GM12891 (cell line): Measurements from ENCODE around the gene FNDC11.
"Not testable (repeated sequence)": the region's sequence is repeated elsewhere in the genome, so short reads cannot be mapped to it uniquely, and the experiment has no call there.

Experiments
- DNase-seq: peaks from one replicate; pipeline ENCODE4 v3.0.0; 2011; ENCODE audit warnings: low spot score; ENCODE audit not compliant: insufficient read length
- FAIRE-seq: peaks from 2 replicates; lab custom pipeline; 2011; peaks lifted over from hg19 to GRCh38; lab: Jason Lieb, UNC
- PAX5 ChIP-seq: IDR thresholded peaks from 2 replicates; pipeline ENCODE4 v1.6.1; 2011; ENCODE audit warnings: low read length, moderate library complexity, mild to moderate bottlenecking; ENCODE audit not compliant: insufficient read depth, severe bottlenecking
- POLR2A ChIP-seq: IDR thresholded peaks from 2 replicates; pipeline ENCODE4 v1.6.1; 2011; ENCODE audit warnings: low read depth, low read length, control low read depth
- POLR2AphosphoS5 ChIP-seq: IDR thresholded peaks from 2 replicates; pipeline ENCODE4 v1.6.1; 2011; ENCODE audit warnings: low read depth, low read length, control low read depth
- POU2F2 ChIP-seq: IDR thresholded peaks from 2 replicates; pipeline ENCODE4 v1.6.1; 2011; ENCODE audit warnings: low read depth, mild to moderate bottlenecking, control low read depth, low read length, moderate library complexity
- SPI1 ChIP-seq: IDR thresholded peaks from 2 replicates; pipeline ENCODE4 v1.6.1; 2011; ENCODE audit warnings: low read depth, low read length, control low read depth
- TAF1 ChIP-seq: IDR thresholded peaks from 2 replicates; pipeline ENCODE4 v1.6.1; 2011; ENCODE audit warnings: low read depth, low read length, control low read depth

Gene FNDC11

DNA sequence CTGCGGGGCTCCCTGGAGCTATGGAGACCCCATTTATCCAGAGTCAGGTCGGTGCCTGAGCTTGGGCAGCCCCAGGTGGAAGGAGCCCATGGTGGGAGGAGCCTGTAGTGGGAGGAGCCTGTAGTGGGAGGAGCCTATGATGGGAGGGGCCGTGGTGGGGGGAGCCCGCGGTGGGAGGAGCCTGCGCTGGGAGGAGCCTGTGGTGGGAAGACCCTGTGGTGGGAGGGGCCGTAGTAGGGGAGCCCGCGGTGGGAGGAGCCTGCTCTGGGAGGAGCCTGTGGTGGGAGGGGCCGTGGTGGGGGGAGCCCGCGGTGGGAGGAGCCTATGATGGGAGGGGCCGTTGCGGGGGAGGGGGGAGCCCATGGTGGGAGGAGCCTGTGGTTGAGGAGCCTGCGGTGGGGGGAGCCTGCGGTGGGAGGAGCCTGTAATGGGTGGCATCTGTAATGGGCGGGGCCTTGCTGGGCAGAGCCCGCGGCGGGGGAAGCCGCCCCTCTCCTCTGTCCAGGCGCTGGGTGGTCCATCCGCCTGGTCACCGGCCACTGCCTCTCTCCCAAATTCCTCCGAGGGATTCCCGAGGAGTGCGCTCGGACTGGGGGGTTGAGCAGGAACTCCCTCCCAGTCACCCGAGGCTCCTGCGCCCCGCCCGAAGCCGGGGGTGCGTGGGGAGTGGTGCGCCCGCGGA lies 567 bp upstream of the FNDC11 start:
- FAIRE-seq = peak; percentile 97
- DNase-seq = peak; percentile 71
- TF ChIP-seq POLR2A (no peak), SPI1 (no peak), PAX5 (no peak), POLR2AphosphoS5 (no peak)

DNA sequence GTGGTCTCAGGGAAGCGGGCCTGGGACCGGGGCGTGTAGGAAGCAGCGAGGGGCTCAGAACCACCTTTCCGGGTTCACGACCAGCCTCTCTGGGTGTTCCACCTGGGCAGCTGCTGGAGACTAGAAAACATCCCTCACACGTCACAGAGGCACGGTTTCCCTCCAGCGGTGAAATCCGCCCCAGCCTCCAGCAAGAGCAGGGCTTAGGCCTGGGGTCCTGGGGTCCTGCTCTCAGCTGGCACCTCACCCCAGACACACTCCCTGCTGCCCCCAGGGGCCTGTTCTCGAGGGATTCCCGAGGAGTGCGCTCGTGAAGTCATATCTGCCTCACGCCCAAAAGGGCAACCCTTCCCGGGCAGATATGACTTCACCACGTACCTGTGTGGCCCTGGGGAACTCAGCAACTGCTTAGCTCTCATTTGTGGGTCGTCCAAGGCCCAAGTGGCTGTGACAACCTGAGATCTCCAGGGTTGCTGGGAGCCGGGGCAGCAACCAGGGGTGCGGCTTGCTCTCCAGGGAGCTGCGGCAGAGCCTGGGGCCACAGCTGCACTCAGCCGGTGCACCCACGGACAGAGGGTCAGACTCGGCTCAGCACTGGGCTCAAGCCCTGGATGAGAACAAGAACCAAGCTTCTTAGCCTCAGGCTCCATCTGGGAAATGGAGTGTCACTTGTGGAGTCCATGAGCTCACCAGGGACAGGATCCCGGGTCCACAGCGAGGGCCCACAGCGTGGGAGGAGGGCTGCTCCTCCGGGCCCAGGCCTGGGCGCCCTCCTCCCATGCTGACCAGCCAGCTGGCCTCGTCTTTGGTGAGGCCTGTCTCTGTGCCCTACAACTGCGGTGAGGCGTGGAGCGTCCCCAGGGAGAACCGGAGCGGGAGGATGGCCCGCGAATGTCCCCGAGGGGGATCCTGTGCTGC lies 661 bp downstream of the FNDC11 start:
- TF ChIP-seq POU2F2 = no peak
- no peak for TF ChIP-seq SPI1
- no peak for TF ChIP-seq POLR2A
- TF ChIP-seq PAX5 = no peak
- no peak for TF ChIP-seq POLR2AphosphoS5
- peak; percentile 92 for FAIRE-seq

DNA sequence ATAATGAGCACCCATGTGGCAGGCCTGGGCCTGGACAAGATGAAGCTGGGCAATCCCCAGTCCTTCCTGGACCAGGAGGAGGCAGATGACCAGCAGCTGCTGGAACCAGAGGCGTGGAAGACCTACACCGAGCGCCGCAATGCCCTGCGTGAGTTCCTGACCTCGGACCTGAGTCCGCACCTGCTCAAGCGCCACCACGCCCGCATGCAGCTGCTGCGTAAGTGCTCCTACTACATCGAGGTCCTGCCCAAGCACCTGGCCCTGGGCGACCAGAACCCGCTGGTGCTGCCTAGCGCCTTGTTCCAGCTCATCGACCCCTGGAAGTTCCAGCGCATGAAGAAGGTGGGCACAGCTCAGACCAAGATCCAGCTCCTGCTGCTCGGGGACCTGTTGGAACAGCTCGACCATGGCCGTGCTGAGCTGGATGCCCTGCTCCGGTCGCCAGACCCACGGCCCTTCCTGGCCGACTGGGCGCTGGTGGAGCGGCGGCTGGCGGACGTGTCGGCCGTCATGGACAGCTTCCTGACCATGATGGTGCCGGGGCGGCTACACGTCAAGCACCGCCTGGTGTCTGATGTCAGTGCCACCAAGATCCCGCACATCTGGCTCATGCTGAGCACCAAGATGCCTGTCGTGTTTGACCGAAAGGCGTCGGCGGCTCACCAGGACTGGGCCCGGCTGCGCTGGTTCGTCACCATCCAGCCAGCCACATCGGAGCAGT lies 1.9 kb downstream of the FNDC11 start:
- FAIRE-seq (no peak), DNase-seq (no peak)
- no peak for TF ChIP-seq POLR2A
- TF ChIP-seq TAF1 = no peak
- TF ChIP-seq SPI1 = no peak
- TF ChIP-seq PAX5 = no peak
- no peak for TF ChIP-seq POU2F2
- TF ChIP-seq POLR2AphosphoS5 = no peak

More for the DNA sequence above, 661 bp downstream of the FNDC11 start:
- DNase-seq = no peak

DNA sequence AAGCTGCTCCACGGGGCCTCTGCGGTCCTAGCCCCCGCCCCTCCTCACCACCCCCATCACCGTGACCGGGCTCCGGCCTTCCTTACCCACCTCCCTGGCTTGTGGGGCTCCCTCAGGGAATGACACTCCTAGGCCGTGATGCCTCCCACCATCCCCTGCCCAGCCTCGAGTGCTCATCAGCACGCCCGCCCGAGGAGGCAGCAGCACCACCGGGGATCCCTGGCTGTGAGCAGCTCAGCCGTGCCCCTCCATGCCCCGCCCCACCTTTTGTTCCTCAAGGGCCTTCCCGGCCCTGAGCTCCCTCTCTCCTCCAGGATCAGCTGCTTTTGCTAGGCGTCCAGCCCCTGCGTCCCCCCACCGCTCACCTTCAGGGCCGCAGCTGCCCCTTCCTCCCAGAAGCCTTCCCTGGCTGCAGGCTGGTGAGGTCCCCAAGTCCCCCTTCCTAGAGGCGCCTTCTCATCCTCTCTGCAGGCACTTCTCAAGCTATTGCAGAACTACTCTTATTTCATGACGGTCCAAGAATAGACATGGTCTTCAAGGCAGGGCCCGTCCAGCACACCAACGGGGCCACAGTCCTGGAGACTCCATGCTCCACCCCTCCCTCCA lies 3.0 kb downstream of the FNDC11 start:
- DNase-seq (no peak), FAIRE-seq (no peak)

DNA sequence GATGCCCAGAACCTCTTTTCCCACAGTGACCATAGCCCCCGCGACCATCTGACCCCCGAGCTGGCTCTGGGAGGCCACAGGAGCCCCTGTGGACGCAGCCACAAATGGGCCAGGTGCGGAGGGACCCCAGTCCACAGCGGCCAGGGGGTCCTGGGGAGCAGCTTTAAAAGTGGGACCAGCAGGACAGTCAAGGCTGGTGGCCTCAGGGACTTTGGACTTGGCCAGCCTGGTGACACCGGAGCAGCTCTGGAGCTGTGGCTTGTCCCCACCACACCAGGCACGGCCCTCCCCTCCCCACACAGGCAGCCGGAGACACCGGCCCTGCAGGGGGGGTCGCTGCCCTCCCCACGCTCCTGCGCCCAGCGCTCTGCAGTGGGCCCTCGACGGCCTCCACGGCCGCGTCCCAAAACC lies 3.5 kb downstream of the FNDC11 start:
- no peak for TF ChIP-seq POU2F2
- TF ChIP-seq POLR2AphosphoS5 = no peak
- TF ChIP-seq SPI1 = no peak
- no peak for TF ChIP-seq POLR2A
- no peak for TF ChIP-seq PAX5
- no peak for TF ChIP-seq TAF1
- no peak for DNase-seq
- no peak for FAIRE-seq

More for the DNA sequence above, 3.0 kb downstream of the FNDC11 start:
- TF ChIP-seq PAX5 = no peak
- TF ChIP-seq POLR2AphosphoS5 = peak; percentile 37; the same call in 1 of the 2 replicates
- no peak for TF ChIP-seq SPI1
- no peak for TF ChIP-seq POU2F2

DNA sequence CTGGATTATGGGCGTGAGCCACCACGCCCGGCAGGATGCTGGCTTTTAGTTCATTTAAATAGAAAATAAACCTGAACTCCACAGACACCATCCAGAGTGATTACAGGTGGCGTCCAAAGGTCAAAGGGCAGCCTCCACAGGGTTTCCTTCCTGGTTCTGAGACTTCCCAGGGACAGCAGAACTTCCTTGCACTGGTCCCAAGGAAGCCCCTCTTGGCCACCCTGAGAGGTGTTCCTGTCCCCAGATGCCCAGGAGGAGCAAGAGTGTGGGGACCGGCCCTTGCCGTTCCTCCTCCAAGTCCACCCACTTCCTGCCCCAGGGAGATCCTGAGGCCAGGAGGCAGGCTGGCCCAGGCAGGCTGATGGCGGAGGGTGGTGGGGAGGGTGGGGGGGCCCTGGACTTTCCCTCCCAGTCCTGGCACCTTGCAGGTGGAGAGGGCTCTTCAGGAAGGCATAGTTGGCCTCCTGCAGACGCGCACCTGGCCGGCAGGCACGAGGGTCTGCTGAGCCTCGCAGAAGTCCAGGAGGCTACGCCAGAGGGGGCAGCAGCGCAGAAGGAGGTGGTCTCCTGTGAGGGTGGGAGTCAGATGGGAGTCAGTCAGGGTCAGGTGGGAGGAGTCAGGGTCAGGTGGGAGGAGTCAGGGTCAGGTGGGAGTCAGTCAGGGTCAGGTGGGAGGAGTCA lies 5.0 kb downstream of the FNDC11 start:
- DNase-seq (no peak), FAIRE-seq (no peak)
- no peak for TF ChIP-seq POU2F2
- no peak for TF ChIP-seq POLR2AphosphoS5
- no peak for TF ChIP-seq TAF1
- TF ChIP-seq POLR2A = no peak
- no peak for TF ChIP-seq PAX5
- TF ChIP-seq SPI1 = no peak

DNA sequence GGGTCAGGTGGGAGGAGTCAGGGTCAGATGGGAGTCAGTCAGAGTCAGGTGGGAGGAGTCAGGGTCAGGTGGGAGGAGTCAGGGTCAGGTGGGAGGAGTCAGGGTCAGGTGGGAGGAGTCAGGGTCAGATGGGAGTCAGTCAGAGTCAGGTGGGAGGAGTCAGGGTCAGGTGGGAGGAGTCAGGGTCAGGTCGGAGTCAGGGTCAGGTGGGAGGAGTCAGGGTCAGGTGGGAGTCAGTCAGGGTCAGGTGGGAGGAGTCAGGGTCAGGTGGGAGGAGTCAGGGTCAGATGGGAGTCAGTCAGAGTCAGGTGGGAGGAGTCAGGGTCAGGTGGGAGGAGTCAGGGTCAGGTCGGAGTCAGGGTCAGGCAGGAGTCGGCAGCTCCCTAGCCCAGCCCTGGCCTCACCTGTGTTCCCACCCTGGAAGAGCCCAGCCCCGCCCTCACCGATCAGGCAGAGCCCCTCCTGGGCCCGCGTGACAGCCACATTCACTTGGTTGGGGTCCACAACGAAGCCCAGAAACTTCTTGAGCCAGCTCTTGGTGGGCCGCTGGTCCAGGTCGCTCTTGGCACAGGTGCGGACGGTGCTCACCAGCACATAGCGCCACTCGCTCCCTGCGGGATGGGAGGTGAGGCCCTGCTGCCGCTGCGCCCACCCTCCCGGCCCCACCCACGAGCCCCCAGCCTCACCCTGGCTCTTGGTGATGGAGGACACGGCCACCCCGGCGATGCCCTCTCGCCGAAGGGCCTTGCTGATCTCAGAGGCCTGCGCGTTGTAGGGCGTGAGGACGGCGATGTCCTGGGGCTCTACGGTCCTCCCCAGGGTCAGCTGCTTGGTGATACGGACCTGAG lies 5.8 kb downstream of the FNDC11 start:
- DNase-seq = not testable (repeated sequence)
- FAIRE-seq = peak; percentile 28

DNA sequence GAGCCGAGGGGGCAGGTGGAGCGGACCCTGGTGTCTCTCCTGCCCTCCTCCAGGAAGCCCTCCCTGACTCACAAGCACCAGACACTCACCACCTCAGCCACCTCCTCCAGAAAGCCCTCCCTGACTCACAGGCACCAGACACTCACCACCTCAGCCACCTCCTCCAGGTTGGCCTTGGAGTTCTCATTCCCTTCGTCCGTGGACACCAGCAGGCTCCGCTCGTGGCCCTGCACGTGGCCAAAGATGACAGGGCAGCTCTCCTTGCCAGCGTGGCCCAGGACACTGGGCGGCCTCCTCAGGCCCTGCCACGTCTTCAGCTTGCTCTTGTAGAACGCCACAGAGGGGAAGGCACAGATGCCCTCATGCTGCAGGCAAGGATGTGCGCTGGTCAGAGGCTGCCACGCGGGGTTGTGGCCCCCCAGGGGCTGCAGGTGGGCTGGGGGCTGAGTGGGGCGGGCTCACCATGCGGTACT lies 6.4 kb downstream of the FNDC11 start:
- DNase-seq = no peak
- no peak for FAIRE-seq
- no peak for TF ChIP-seq SPI1
- TF ChIP-seq POU2F2 = no peak
- TF ChIP-seq POLR2A = no peak
- TF ChIP-seq POLR2AphosphoS5 = no peak
- no peak for TF ChIP-seq PAX5
- no peak for TF ChIP-seq TAF1
